HG03097 (cell line): ENCODE measurements around the gene CYP2E1.
"Not testable (repeated sequence)": the region's sequence is repeated elsewhere in the genome, so short reads cannot be mapped to it uniquely, and the experiment has no call there.

Experiments used
- ATAC-seq: cut with Tn5 transposase; IDR thresholded peaks from one replicate; pipeline ENCODE4 v1.9.1; 2021; ENCODE audit not compliant: unreplicated experiment, low FRiP score

Gene CYP2E1

GRCh38 chr10:133526957-133527588, at the start of gene CYP2E1:
CYP2E1 (plus strand) TSS chr10:133527363; CDS start chr10:133527396, 33 bp downstream.
- ATAC-seq, result no peak

- no peak for ATAC-seq
Measured at GRCh38 chr10:133481086-133481643, 46.0 kb upstream of the CYP2E1 start.

- ATAC-seq, result no peak
Measured at GRCh38 chr10:133481657-133482056, 45.5 kb upstream of the CYP2E1 start.

- ATAC-seq, result no peak
Measured at GRCh38 chr10:133484818-133485217, 42.3 kb upstream of the CYP2E1 start.

DNA sequence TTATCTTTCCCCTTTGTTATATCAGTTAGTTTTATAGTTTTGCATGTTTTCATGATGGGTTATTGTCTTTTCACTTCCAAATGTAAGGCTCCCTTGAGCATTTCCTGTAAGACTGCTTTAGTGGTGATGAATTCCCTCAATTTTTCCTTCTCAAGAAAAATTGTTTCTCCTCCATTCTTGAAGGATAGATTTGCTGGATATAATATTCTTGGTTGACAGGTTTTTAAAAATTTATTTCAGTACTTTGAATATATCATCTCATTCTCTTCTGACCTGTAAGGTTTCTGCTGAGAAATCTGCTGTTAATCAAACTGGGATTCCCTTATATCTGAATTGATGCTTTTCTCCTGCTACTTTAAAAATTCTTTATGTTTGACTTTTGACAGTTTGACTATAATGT, 40.1 kb upstream of the CYP2E1 start:
- ATAC-seq, result no peak

- no peak for ATAC-seq
Measured at GRCh38 chr10:133488354-133488753, 38.8 kb upstream of the CYP2E1 start.

DNA sequence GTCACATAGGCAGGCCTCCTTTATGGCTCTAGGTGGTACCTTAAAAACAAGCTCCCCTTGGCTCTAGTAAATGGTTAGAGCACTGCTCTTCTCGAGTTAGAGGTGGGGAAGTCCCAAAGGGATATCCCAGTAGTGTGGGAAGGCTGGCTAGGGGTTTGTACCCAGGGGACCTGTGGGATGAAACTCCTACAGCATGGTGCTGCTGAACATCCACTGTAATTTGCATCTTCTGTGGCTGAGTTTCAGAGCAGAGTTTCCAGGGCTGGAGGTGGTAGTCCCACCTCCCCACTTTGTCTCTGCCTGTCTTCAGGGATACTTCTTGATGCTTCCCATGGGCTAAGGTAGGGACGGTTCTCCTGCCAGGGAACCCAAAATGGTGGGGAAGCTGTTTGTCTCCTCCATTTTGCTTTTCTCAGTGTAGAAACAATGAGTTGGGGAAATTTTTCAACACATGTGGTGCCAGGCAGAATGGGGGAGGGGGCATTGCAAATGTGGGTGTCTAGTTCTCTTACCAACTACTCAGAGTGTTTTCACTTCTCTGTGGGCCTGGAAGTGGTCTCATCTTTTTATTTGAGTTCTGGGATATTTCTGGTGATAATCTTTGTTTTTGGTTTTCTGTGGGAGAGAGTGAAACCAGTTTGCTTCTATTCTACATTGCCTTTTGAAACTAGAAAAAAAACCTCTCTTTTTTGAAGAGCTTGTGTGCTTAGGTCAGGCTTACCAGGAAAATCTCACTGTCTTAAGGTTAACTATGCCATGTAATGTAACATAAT, 37.2 kb upstream of the CYP2E1 start:
- ATAC-seq, result peak; percentile 67

DNA sequence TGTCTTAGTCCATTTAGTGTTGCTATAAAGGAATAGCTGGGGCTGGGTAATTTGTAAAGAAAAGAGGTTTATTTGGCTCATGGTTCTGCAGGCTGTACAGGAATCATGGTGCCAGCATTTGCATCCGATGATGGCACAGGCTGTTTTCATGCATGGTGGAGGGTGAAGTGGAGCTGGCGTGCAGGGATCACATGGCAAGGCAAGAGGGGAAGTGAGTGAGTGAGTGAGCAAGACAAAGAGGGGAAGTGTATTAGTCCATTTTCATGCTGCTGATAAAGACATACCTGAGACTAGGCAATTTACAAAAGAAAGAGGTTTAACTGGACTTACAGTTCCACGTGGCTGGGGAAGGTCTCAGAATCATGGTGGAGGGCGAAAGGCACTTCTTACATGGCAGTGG, 33.6 kb upstream of the CYP2E1 start:
- not testable (repeated sequence) for ATAC-seq

DNA sequence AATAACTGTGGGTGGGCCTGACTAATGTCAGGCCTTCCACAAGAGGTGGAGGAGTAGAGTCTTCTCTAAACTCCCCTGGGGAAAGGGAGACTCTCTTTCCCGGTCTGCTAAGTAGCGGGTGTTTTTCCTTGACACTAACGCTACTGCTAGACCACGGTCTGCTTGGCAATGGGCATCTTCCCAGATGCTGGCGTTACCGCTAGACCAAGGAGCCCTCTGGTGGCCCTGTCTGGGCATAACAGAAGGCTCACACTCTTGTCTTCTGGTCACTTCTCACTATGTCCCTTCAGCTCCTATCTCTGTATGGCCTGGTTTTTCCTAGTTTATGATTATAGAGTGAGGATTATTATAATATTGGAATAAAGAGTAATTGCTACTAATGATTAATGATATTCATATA, 29.8 kb upstream of the CYP2E1 start:
- not testable (repeated sequence) for ATAC-seq

DNA sequence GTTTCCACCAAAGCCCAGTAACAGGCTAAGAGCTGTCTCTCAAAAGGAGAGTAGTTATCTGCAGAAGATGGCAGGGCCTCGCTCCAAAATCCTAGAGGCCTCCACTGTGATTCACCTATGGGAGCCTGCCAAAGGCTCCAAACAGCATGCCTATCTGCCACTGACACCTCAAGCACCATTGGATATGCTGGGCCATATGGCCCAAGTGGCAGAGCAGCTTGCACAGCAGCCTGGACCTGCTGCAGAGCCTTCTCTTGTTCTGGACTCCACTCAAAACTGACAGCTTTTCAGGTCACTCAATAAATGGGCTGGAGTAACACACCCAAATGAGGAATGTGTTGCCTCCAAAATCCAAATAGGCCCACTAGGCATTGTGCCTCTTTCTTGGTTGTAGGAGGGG, 28.0 kb upstream of the CYP2E1 start:
- not testable (repeated sequence) for ATAC-seq

- ATAC-seq, result not testable (repeated sequence)
Measured at GRCh38 chr10:133500897-133501296, 26.3 kb upstream of the CYP2E1 start.

DNA sequence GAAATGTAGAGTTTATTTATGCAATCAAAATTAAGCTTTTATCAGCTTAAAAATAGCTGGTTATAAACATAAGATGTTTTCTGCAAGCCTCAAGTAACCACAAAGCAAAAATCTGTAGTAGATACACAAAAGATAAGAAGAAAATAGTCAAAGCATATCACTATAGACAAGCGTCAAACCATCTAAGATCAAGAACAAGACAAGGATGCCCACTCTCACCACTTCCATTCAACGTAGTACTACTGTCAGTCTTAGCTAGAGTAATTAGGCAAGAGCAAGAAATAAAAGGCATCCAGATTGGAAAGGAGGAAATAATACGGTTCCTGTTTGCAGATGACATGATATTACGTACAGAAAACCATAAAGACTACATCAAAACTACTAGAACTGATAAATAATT, 17.5 kb upstream of the CYP2E1 start:
- ATAC-seq, result no peak

DNA sequence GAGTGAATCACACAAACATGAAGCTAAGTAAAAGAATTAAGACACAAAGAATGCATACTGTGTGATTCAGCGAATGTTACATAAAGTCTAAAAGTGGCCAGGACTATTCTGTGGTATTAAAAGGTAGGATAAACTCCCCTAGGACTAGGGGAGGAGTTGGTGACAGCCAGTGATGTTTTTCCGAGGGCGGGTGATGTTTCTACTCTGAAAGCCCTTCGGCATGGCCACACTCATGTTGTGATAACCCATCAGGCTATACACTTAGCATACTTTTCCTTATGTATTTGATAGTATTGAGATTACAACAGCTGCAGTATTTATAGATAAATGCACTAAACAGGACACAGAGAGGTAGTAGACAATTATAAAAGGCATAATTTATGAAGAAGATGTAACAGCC, 15.8 kb upstream of the CYP2E1 start:
- no peak for ATAC-seq

GRCh38 chr10:133511907-133512528, 15.1 kb upstream of the CYP2E1 start:
- no peak for ATAC-seq

GRCh38 chr10:133515471-133515870, 11.7 kb upstream of the CYP2E1 start:
- no peak for ATAC-seq

- no peak for ATAC-seq
Measured at GRCh38 chr10:133516057-133516456, 11.1 kb upstream of the CYP2E1 start.

DNA sequence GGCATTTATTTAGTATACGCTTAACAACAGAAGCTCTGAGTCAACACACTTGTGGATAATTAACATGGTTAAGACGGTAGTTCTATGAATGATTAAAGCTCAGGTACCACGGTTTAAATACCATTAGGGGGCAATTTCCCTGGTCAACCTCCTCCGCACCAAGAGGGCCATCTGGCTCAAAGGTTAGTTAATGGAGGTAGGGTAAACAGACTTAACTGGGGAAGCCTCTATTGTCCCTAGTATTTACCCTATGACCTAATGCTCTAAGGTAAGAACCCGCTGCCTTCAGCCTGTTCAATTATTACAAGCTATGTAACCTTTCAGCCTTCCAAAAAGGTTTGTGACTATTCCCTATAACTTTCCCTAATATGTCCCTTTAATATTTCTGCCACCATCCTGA, 8.6 kb upstream of the CYP2E1 start:
- ATAC-seq, result not testable (repeated sequence)

DNA sequence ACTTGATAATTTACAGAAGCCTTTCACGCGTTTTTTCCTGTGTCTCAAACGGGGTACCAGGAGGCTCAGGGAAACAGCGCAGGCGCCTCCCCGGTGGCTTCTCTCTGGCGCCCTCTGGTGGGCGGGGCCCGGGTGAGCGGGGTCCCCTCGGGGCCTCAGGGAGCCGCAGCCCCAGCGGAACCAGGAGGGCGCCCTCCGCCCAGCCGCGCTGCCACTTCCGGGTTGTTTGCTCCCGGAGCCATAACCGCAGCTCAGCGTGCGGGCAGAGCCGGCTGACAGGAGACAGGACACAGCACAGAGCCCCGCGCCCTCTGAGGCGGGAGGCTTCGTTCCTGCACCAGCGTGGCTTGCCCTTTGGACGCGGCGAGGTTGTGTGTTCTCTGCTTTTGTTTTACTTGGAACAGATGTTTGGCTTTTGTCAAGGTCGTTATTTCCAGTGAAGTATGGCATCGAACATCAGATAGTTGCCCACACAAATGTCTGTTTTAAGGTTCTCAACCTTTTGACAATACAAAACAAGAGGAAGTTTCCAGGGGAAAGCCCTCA, 6.9 kb upstream of the CYP2E1 start:
- ATAC-seq, result peak; percentile 95

GRCh38 chr10:133523631-133524203, 3.4 kb upstream of the CYP2E1 start:
- no peak for ATAC-seq

- no peak for ATAC-seq
Measured at GRCh38 chr10:133525444-133525843, 1.7 kb upstream of the CYP2E1 start.

GRCh38 chr10:133527771-133528271, 658 bp downstream of the CYP2E1 start:
- ATAC-seq, result no peak
